A549 (cell line): Measurements from ENCODE around the gene E2F1. TPM values are rescaled to one million over a fixed set of nuclear protein-coding genes. Genes with fewer than 3 reads are reported as not detected.

Source experiments
- ATAC-seq, 2 experiments: fragments of 200-7000 bp in 1 of 2; fragments of >200 bp in 1 of 2; cut with Nextera tagmentation in 1 of 2; cut with Tn5 transposase in 1 of 2; 3 replicates each; pipeline versions ENCODE4 v1.8.0 to v1.9.1; 2018 to 2020; ENCODE audit warnings: mild to moderate bottlenecking in 1 of 2, moderate library complexity in 1 of 2
- CTCF ChIA-PET: fragments of 300-600 bp; sonication (Branson Sonifier 250); formaldehyde crosslinking; extraction: SDS; loops from one replicate; lab custom pipeline; 2021; ENCODE audit warnings: antibody characterized with exemption, inconsistent platforms; lab: Yijun Ruan, JAX
- POLR2A ChIA-PET: fragments of 350-600 bp; formaldehyde crosslinking; extraction: SDS; loops from one replicate; lab custom pipeline; 2021; ENCODE audit warnings: antibody characterized with exemption, inconsistent platforms; lab: Yijun Ruan, JAX
- DNase-seq, 2 experiments: peaks; one replicate each; pipeline versions ENCODE4 v3.0.0 to v3.0.0-alpha.2; 2011 to 2016; ENCODE audit warnings: low read depth in 1 of 2, low spot score in 1 of 2
- FAIRE-seq: peaks from 2 replicates; lab custom pipeline; 2011; peaks lifted over from hg19 to GRCh38; lab: Jason Lieb, UNC
- H3K27ac ChIP-seq, 2 experiments: fragments of >200 bp; sonication (Bioruptor Twin); formaldehyde crosslinking; 3 replicates each; pipeline ENCODE4 v1.5.1; 2016 to 2017
- H3K4me1 ChIP-seq: fragments of >200 bp; sonication (Bioruptor Twin); formaldehyde crosslinking; 3 replicates; pipeline ENCODE4 v1.6.1; 2016
- H3K4me2 ChIP-seq: fragments of >200 bp; sonication (Bioruptor Twin); formaldehyde crosslinking; 3 replicates; pipeline ENCODE4 v1.6.1; 2016
- H3K4me3 ChIP-seq: fragments of >200 bp; sonication (Bioruptor Twin); formaldehyde crosslinking; 3 replicates; pipeline ENCODE4 v1.5.1; 2016
- H3K9me3 ChIP-seq: fragments of >200 bp; sonication (Bioruptor Twin); formaldehyde crosslinking; 3 replicates; pipeline ENCODE4 v1.6.1; 2016
- CHD4 ChIP-seq: fragments of 200-600 bp; sonication (generic); IDR thresholded peaks from 2 replicates; pipeline ENCODE4 v1.6.1; 2016; ENCODE audit warnings: antibody characterized with exemption, mild to moderate bottlenecking, borderline replicate concordance
- EHMT2 ChIP-seq: fragments of 200-600 bp; sonication (generic); IDR thresholded peaks from 2 replicates; pipeline ENCODE4 v1.6.1; 2016; ENCODE audit warnings: antibody characterized with exemption, low read depth, mild to moderate bottlenecking, moderate library complexity
- EP300 ChIP-seq, 2 experiments: fragments of >200 bp; sonication (Bioruptor Twin); formaldehyde crosslinking; IDR thresholded peaks; 2 replicates in 1 of 2; 3 replicates in 1 of 2; pipeline ENCODE4 v1.6.1; 2016 to 2017
- FOSL2 ChIP-seq, 2 experiments: fragments of 450-650 bp in 1 of 2; fragments of >200 bp in 1 of 2; sonication (Bioruptor Twin) in 1 of 2; formaldehyde crosslinking; IDR thresholded peaks; 2 replicates each; pipeline versions ENCODE4 v1.5.0 to v1.6.1; 2016 to 2020; ENCODE audit warnings: mild to moderate bottlenecking in 1 of 2, moderate library complexity in 1 of 2
- FOXS1 ChIP-seq: fragments of 250-450 bp; sonication (Bioruptor Pico); IDR thresholded peaks from 2 replicates; pipeline ENCODE4 v1.5.0; 2020; ENCODE audit warnings: mild to moderate bottlenecking, moderate library complexity
- HOXA7 ChIP-seq: fragments of 250-450 bp; sonication (Bioruptor Pico); IDR thresholded peaks from 2 replicates; pipeline ENCODE4 v1.5.0; 2020; ENCODE audit warnings: mild to moderate bottlenecking, moderate library complexity
- HOXB13 ChIP-seq: fragments of 250-450 bp; sonication (Bioruptor Pico); IDR thresholded peaks from 2 replicates; pipeline ENCODE4 v1.5.0; 2020; ENCODE audit warnings: low read depth, mild to moderate bottlenecking, moderate library complexity
- HOXB5 ChIP-seq: fragments of 250-450 bp; sonication (Bioruptor Pico); IDR thresholded peaks from 2 replicates; pipeline ENCODE4 v1.5.0; 2020; ENCODE audit warnings: mild to moderate bottlenecking, moderate library complexity
- JUN ChIP-seq, 2 experiments: fragments of >200 bp; sonication (Bioruptor Twin); formaldehyde crosslinking; IDR thresholded peaks; 2 replicates in 1 of 2; 3 replicates in 1 of 2; pipeline ENCODE4 v1.6.1; 2016 to 2017
- KDM5A ChIP-seq: fragments of 200-600 bp; sonication (generic); IDR thresholded peaks from 2 replicates; pipeline ENCODE4 v1.6.1; 2016; ENCODE audit warnings: antibody characterized with exemption, mild to moderate bottlenecking
- MYC ChIP-seq: IDR thresholded peaks from 2 replicates; pipeline ENCODE4 v1.6.1; 2012; ENCODE audit warnings: mild to moderate bottlenecking, inconsistent platforms, low read length, improper control_type of control experiment, borderline replicate concordance
- NPAS2 ChIP-seq: fragments of 250-450 bp; sonication (Bioruptor Pico); IDR thresholded peaks from 2 replicates; pipeline ENCODE4 v1.8.0; 2022; ENCODE audit warnings: mild to moderate bottlenecking, moderate library complexity, borderline replicate concordance
- POLR2AphosphoS2 ChIP-seq: conservative IDR thresholded peaks from 2 replicates; pipeline ENCODE4 v1.6.1; 2012; ENCODE audit warnings: low read length, improper control_type of control experiment, inconsistent platforms
- RFX5 ChIP-seq: fragments of 450-650 bp; IDR thresholded peaks from 2 replicates; pipeline ENCODE4 v1.7.1; 2014; ENCODE audit warnings: antibody characterized with exemption, mild to moderate bottlenecking, moderate library complexity
- SMC3 ChIP-seq: fragments of >200 bp; sonication (Bioruptor Twin); formaldehyde crosslinking; IDR thresholded peaks from 3 replicates; pipeline ENCODE4 v1.6.1; 2018; ENCODE audit warnings: inconsistent platforms
- SREBF2 ChIP-seq: fragments of 450-650 bp; IDR thresholded peaks from 2 replicates; pipeline ENCODE4 v1.6.1; 2014; ENCODE audit warnings: mild to moderate bottlenecking, moderate library complexity
- ZC3H11A ChIP-seq: fragments of 450-650 bp; IDR thresholded peaks from 2 replicates; pipeline ENCODE4 v1.6.1; 2014; ENCODE audit warnings: antibody characterized with exemption, mild to moderate bottlenecking
- ZSCAN20 ChIP-seq: fragments of 250-450 bp; sonication (Bioruptor Pico); IDR thresholded peaks from 2 replicates; pipeline ENCODE4 v1.8.0; 2022; ENCODE audit warnings: mild to moderate bottlenecking, moderate library complexity
- WGBS: methylation state at CpG from one replicate; pipeline ENCODE4 v1.1.6; 2017; ENCODE audit errors: missing lambda C conversion rate; 5-methylcytosine and 5-hydroxymethylcytosine counted together
- polyA plus RNA-seq, 4 experiments: library from polyadenylated mRNA; depleted of rRNA in 3 of 4; stranded (reverse); fragments of >200 nt; fragmentation: RNase III in 1 of 4; extraction: RNeasy Plus Mini Kit Qiagen cat#74134 plus additional on column Dnase treatment in 1 of 4; gene quantifications; 2 replicates in 3 of 4; 3 replicates in 1 of 4; pipeline ENCODE4 v1.2.3, GENCODE V29; 2011 to 2017
- TF ChIP-seq, protein P1 (sequence below): IDR thresholded peaks from 2 replicates; pipeline ENCODE4 v1.6.1; 2012; ENCODE audit warnings: low read depth, borderline replicate concordance
- TF ChIP-seq, protein P2 (sequence below): fragments of 250-450 bp; sonication (Bioruptor Pico); IDR thresholded peaks from 2 replicates; pipeline ENCODE4 v1.5.0; 2021; ENCODE audit warnings: mild to moderate bottlenecking, moderate library complexity, borderline replicate concordance
- TF ChIP-seq, protein P3 (sequence below): fragments of >200 bp; sonication (Bioruptor Twin); formaldehyde crosslinking; IDR thresholded peaks from 3 replicates; pipeline ENCODE4 v1.5.1; 2016
- TF ChIP-seq, protein P4 (sequence below): fragments of 450-650 bp; IDR thresholded peaks from 2 replicates; pipeline ENCODE4 v1.6.1; 2014; ENCODE audit warnings: antibody characterized with exemption
- TF ChIP-seq, protein P5 (sequence below): fragments of 200-600 bp; sonication (generic); IDR thresholded peaks from 2 replicates; pipeline ENCODE4 v1.6.1; 2016; ENCODE audit warnings: antibody characterized with exemption, mild to moderate bottlenecking, moderate library complexity

Gene E2F1
- polyA plus RNA-seq, 2 of the 4 experiments (the other 2 are of a cell fraction): 17.9 to 35.8 TPM

DNA sequence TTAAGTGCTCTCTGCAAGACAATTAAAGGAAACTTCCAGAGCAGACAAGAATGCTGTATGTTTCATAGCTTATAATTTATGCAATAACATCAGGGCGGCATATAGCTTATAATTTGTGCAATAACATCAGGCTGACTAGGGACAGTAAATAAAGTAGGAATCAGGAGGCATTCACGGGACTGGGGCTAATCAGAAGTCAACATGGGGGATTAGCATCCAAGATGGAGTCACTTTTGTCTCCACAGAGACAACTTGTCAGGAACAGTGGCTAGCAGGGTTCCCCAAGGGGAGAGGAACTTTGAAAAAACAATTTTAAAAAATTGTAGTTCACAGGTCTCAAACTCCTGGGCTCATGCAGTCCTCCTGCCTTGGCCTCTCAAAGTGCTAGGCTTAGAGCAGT lies 42.3 kb upstream of the E2F1 start:
- no peak for DNase-seq
- Histone ChIP-seq H3K9me3 (no peaks in the 10 kb centered on the region), H3K4me2 (no peak overlapping the region), H3K4me3 (no peak overlapping the region), H3K27ac (no peak overlapping the region), H3K4me1 (peaks cover 21% of the 10 kb centered on the region)
- CTCF ChIA-PET: interaction anchor here (1.3 kb wide), 1 partner anchor 8 kb away, joined by 4 read pairs; the partner anchor contains the start of gene PXMP4
- ATAC-seq: no peak
- FAIRE-seq: no peak
- POLR2A ChIA-PET: no interaction called here
- 80% methylated on average over 2 of the region's 2 CpGs for WGBS
- TF ChIP-seq, protein P1, sequence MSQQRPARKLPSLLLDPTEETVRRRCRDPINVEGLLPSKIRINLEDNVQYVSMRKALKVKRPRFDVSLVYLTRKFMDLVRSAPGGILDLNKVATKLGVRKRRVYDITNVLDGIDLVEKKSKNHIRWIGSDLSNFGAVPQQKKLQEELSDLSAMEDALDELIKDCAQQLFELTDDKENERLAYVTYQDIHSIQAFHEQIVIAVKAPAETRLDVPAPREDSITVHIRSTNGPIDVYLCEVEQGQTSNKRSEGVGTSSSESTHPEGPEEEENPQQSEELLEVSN: no peak
- TF ChIP-seq HOXB5 (CRISPR knock-in tag) (no peak), SREBF2 (no peak), HOXB13 (CRISPR knock-in tag) (no peak), FOSL2 (IDR thresholded peaks at IDR 0.05) (no peak), FOSL2 (CRISPR knock-in tag; IDR thresholded peaks at IDR 0.05) (no peak), RFX5 (no peak), POLR2AphosphoS2 (no peak), ZSCAN20 (CRISPR knock-in tag) (no peak), FOXS1 (no peak), SMC3 (no peak), HOXA7 (no peak), MYC (no peak), KDM5A (no peak), CHD4 (no peak), EP300 (IDR thresholded peaks at IDR 0.05) (no peak)
- TF ChIP-seq, protein P2, sequence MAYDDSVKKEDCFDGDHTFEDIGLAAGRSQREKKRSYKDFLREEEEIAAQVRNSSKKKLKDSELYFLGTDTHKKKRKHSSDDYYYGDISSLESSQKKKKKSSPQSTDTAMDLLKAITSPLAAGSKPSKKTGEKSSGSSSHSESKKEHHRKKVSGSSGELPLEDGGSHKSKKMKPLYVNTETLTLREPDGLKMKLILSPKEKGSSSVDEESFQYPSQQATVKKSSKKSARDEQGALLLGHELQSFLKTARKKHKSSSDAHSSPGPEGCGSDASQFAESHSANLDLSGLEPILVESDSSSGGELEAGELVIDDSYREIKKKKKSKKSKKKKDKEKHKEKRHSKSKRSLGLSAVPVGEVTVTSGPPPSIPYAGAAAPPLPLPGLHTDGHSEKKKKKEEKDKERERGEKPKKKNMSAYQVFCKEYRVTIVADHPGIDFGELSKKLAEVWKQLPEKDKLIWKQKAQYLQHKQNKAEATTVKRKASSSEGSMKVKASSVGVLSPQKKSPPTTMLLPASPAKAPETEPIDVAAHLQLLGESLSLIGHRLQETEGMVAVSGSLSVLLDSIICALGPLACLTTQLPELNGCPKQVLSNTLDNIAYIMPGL (CRISPR knock-in tag): no peak
- TF ChIP-seq, protein P3, sequence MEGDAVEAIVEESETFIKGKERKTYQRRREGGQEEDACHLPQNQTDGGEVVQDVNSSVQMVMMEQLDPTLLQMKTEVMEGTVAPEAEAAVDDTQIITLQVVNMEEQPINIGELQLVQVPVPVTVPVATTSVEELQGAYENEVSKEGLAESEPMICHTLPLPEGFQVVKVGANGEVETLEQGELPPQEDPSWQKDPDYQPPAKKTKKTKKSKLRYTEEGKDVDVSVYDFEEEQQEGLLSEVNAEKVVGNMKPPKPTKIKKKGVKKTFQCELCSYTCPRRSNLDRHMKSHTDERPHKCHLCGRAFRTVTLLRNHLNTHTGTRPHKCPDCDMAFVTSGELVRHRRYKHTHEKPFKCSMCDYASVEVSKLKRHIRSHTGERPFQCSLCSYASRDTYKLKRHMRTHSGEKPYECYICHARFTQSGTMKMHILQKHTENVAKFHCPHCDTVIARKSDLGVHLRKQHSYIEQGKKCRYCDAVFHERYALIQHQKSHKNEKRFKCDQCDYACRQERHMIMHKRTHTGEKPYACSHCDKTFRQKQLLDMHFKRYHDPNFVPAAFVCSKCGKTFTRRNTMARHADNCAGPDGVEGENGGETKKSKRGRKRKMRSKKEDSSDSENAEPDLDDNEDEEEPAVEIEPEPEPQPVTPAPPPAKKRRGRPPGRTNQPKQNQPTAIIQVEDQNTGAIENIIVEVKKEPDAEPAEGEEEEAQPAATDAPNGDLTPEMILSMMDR: no peak

DNA sequence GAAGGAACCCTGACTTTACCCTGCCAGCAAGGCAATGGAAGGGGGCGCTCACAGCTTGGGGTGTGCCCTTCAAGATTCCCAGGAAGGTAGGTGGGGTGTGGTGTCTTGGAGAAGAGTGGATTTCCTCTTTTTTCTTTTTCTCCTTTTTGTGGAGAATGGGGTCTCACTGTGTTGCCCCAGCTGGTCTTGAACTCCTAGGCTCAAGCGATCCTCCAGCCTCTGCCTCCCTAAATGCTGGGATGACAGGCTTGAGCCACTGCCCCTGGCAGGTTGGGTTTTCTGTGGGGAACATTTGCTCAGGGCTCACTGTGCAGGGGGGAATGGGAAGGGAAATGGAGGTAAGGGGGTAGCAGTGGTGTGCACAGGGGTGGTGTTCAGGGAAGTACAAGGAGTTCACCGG lies 41.6 kb upstream of the E2F1 start:
- DNase-seq: no peak
- H3K4me3 ChIP-seq: no peak overlapping the region
- 86% methylated on average over 3 of the region's 3 CpGs for WGBS
- TF ChIP-seq JUN (IDR thresholded peaks at IDR 0.05) (no peak), EHMT2 (no peak), KDM5A (no peak), NPAS2 (CRISPR knock-in tag) (no peak), ZC3H11A (no peak)
- TF ChIP-seq, protein P4, sequence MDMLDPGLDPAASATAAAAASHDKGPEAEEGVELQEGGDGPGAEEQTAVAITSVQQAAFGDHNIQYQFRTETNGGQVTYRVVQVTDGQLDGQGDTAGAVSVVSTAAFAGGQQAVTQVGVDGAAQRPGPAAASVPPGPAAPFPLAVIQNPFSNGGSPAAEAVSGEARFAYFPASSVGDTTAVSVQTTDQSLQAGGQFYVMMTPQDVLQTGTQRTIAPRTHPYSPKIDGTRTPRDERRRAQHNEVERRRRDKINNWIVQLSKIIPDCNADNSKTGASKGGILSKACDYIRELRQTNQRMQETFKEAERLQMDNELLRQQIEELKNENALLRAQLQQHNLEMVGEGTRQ: no peak
- TF ChIP-seq, protein P5, sequence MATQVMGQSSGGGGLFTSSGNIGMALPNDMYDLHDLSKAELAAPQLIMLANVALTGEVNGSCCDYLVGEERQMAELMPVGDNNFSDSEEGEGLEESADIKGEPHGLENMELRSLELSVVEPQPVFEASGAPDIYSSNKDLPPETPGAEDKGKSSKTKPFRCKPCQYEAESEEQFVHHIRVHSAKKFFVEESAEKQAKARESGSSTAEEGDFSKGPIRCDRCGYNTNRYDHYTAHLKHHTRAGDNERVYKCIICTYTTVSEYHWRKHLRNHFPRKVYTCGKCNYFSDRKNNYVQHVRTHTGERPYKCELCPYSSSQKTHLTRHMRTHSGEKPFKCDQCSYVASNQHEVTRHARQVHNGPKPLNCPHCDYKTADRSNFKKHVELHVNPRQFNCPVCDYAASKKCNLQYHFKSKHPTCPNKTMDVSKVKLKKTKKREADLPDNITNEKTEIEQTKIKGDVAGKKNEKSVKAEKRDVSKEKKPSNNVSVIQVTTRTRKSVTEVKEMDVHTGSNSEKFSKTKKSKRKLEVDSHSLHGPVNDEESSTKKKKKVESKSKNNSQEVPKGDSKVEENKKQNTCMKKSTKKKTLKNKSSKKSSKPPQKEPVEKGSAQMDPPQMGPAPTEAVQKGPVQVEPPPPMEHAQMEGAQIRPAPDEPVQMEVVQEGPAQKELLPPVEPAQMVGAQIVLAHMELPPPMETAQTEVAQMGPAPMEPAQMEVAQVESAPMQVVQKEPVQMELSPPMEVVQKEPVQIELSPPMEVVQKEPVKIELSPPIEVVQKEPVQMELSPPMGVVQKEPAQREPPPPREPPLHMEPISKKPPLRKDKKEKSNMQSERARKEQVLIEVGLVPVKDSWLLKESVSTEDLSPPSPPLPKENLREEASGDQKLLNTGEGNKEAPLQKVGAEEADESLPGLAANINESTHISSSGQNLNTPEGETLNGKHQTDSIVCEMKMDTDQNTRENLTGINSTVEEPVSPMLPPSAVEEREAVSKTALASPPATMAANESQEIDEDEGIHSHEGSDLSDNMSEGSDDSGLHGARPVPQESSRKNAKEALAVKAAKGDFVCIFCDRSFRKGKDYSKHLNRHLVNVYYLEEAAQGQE: no peak
- TF ChIP-seq, all 56 proteins: peak for 0
- POLR2A ChIA-PET: no interaction called here
- no peak overlapping the region for H3K4me2 ChIP-seq
- CTCF ChIA-PET: interaction anchor here (1.3 to 1.9 kb wide), 2 partner anchors 8 to 48 kb away, joined by 4 to 5 read pairs; partner anchors contain the start of gene PXMP4
- ATAC-seq (no peak), FAIRE-seq (no peak)
- H3K4me1 ChIP-seq: peaks cover 14% of the 10 kb centered on the region; the same call in 2 of the 3 replicates
- H3K9me3 ChIP-seq: no peaks in the 10 kb centered on the region
- H3K27ac ChIP-seq: no peak overlapping the region
